ENCODE data around the gene RPS19BP1. TPM values are rescaled to one million over a fixed set of nuclear protein-coding genes. Genes with fewer than 3 reads are reported as not detected.

The RPS19BP1 gene
- total and polyA plus RNA-seq, 5 donors, result 55.1 to 155 (median 65.1) TPM

Other genes starting within 250 kb of the RPS19BP1 start
- gene RPL3, start 213.1 kb downstream of the RPS19BP1 start, total RNA-seq, result 1,000 to 10,000 TPM in 2 of 4 donors, 100 to 1,000 TPM in 2; 948 to 1,416 (median 984) TPM
- 1,325 TPM for gene RPL3, start 213.1 kb downstream of the RPS19BP1 start, polyA plus RNA-seq
- gene SYNGR1, start 182.8 kb downstream of the RPS19BP1 start, total RNA-seq, result 10 to 100 TPM; 66.4 to 82.0 (median 70.5) TPM
- gene SYNGR1, start 182.8 kb downstream of the RPS19BP1 start, polyA plus RNA-seq, result 101 TPM
- gene TAB1, start 133.0 kb downstream of the RPS19BP1 start, total RNA-seq, result 10 to 100 TPM; 14.9 to 18.7 (median 17.3) TPM
- gene TAB1, start 133.0 kb downstream of the RPS19BP1 start, polyA plus RNA-seq, result 16.2 TPM
- gene MGAT3, start 75.7 kb downstream of the RPS19BP1 start, total RNA-seq, result 10 to 100 TPM in 1 of 4 donors, 1 to 10 TPM in 3; 7.3 to 11.6 (median 9.6) TPM
- gene MGAT3, start 75.7 kb downstream of the RPS19BP1 start, polyA plus RNA-seq, result 8.7 TPM
- gene MIEF1, start 30.5 kb downstream of the RPS19BP1 start, total RNA-seq, result 10 to 100 TPM; 16.3 to 22.2 (median 18.7) TPM
- 9.0 TPM for gene MIEF1, start 30.5 kb downstream of the RPS19BP1 start, polyA plus RNA-seq
- 100 to 1,000 TPM; 156 to 254 (median 177) TPM for gene ATF4, start 12.2 kb downstream of the RPS19BP1 start, total RNA-seq
- 244 TPM for gene ATF4, start 12.2 kb downstream of the RPS19BP1 start, polyA plus RNA-seq
- gene CACNA1I, start 38.0 kb upstream of the RPS19BP1 start, total RNA-seq, result under 1 TPM in 1 of 4 donors, not detected in 3; 0.06 TPM
- gene CACNA1I, start 38.0 kb upstream of the RPS19BP1 start, polyA plus RNA-seq, result 0.07 TPM

All from right cardiac atrium (tissue), 5 donors.